ENCODE data around the gene MYBPC2.

The MYBPC2 gene

DNA sequence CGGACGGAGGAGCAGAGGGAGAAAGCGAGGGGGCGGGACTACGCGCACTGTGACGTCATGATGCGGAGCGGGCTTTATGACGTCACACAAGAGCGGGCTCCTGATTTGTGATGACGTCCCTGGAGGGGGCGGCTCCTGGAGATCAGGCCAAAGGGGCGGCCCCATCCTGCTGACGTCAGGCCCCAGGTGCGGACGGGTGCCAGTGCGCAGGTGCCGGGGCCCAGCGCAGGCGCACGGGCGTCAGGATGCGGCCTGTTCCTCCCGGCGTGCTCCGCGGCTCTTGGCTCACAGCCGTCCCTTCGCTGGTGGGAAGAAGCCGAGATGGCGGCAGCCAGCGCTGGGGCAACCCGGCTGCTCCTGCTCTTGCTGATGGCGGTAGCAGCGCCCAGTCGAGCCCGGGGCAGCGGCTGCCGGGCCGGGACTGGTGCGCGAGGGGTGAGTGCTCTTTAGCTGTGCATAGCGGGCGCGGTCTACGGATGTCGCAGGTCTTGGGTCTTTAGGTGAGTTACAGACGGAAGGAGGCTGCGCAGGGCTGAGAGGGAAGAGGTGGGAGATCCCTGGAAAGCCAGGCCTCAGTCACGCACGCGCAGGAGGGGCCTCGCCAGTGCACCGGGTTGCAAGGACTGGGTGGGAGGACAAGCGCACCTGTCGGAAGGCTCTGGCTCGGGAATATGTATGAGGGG, 43.7 kb downstream of the MYBPC2 start, which contains the start of the genes EMC10 and GARIN5A:
Gene EMC10 (plus strand): TSS at position 284 of the 683 bp plus-strand sequence. CDS start 38 bp downstream, at position 322.
Gene GARIN5A (minus strand): TSS at position 625 of the 683 bp plus-strand sequence. CDS start 460 bp downstream, at position 165.
- peaks cover 22% of the 10 kb centered on the region for H3K4me1 Mint-ChIP-seq
- H3K9me3 Mint-ChIP-seq, result no peaks in the 10 kb centered on the region
- H3K27ac Mint-ChIP-seq, result peak within 1 kb of the TSS; percentile 97
- peaks cover 7% of the 10 kb centered on the region for H3K36me3 Mint-ChIP-seq
- peak within 1 kb of the TSS; percentile 98 for H3K4me3 Mint-ChIP-seq
- H3K27me3 Mint-ChIP-seq, result no peaks in the 10 kb centered on the region

DNA sequence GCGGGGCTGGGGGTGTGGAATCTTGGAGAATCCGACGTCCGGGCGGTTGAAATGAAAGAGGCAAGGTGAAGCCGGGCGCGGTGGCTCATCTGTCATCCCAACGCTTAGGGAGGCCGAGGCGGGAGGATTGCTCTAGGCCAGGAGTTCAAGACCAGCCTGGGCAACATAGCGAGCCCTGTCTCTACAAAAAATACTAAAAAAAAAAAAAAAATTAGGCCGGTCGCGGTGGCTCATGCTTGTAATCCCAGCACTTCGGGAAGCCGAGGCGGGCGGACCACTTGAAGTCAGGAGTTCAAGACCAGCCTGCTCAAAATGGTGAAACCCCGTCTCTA, 44.2 kb downstream of the MYBPC2 start:
- peak overlapping the region; percentile 97 for H3K27ac Mint-ChIP-seq
- peak overlapping the region; percentile 98 for H3K4me3 Mint-ChIP-seq

DNA sequence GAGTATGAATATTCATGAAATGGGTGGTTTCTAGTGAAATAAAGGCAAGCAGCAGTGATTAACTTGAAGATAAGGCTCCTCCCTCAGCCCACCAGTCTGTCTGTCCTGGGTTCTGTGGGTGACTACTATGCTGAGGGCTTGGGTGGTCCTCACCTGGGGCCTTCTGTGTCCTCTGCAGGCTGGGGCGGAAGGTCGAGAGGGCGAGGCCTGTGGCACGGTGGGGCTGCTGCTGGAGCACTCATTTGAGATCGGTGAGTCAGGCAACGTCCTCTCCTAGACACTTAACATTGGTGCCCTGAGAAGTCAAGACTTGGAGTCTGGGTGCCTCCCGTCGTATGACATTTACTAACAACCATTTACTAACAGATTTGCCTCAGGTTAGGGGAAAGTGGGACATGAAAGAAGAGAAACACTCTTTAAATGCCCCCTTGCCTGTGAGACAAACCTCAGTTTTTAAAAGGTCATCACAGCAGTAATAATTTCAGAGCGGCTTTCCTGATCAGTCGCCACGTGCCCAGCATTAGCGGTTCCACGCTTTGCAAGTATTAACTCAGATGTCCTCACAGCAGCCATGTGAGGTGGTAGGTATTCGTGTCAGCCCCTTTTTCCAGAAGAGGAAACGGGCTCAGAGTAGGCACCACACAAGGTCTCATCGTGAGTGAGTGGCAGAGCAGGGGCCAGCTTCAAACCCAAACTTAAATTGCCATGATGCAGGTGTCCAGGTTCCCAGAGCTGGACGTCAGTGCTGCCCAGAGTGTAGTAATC, 45.2 kb downstream of the MYBPC2 start:
- Mint-ChIP-seq H3K36me3 (peaks cover 7% of the 10 kb centered on the region), H3K27me3 (no peaks in the 10 kb centered on the region), H3K4me3 (peak overlapping the region; percentile 98), H3K27ac (peak overlapping the region; percentile 63), H3K9me3 (no peaks in the 10 kb centered on the region), H3K4me1 (peaks cover 22% of the 10 kb centered on the region)

More for the DNA sequence above, 44.2 kb downstream of the MYBPC2 start:
- Mint-ChIP-seq H3K9me3 (no peaks in the 10 kb centered on the region), H3K4me1 (peaks cover 22% of the 10 kb centered on the region), H3K27me3 (no peaks in the 10 kb centered on the region), H3K36me3 (peaks cover 7% of the 10 kb centered on the region)

- H3K9me3 Mint-ChIP-seq, result no peaks in the 10 kb centered on the region
- H3K27me3 Mint-ChIP-seq, result no peaks in the 10 kb centered on the region
- peaks cover 22% of the 10 kb centered on the region for H3K4me1 Mint-ChIP-seq
- H3K36me3 Mint-ChIP-seq, result peaks cover 9% of the 10 kb centered on the region
- H3K4me3 Mint-ChIP-seq, result peak overlapping the region; percentile 38
- H3K27ac Mint-ChIP-seq, result no peak overlapping the region
These were observed 46.4 kb downstream of the MYBPC2 start for GRCh38 chr19:50478901-50479715.

GRCh38 chr19:50479761-50480251, 47.1 kb downstream of the MYBPC2 start:
- H3K4me1 Mint-ChIP-seq, result peaks cover 22% of the 10 kb centered on the region
- H3K27ac Mint-ChIP-seq, result no peak overlapping the region
- H3K36me3 Mint-ChIP-seq, result peaks cover 9% of the 10 kb centered on the region
- no peaks in the 10 kb centered on the region for H3K9me3 Mint-ChIP-seq
- no peaks in the 10 kb centered on the region for H3K27me3 Mint-ChIP-seq
- no peak overlapping the region for H3K4me3 Mint-ChIP-seq

DNA sequence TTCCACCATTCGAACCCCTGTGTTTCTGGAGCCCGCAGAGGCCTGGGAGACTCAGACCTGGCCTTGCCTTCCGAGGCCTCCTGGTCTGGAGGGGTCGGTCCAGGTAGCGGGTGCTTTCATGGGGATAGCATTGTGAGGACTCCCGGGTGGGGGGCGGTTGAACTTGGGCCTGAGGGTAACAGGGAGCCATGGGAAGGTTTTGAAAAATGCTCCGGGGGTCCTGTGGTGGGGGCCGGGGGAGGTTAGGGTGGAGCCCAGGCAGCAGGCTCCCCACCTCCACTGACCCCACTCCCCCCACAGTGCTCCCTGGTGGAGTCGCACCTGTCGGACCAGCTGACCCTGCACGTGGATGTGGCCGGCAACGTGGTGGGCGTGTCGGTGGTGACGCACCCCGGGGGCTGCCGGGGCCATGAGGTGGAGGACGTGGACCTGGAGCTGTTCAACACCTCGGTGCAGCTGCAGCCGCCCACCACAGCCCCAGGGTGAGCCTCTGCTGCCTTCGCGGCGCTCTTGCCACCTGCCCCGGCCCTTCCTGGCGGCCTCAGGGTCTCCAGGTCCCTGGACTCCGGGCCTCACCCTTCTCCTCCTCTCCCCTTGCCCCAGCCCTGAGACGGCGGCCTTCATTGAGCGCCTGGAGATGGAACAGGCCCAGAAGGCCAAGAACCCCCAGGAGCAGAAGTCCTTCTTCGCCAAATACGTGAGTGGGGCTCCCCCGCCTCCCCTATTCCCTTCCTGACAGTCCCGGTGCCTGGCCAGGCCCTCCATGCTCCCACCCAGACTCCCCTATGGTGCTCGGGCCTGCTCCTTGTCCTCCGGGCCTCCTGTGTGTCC, 47.8 kb downstream of the MYBPC2 start:
- Mint-ChIP-seq H3K4me3 (no peak overlapping the region), H3K9me3 (no peaks in the 10 kb centered on the region), H3K4me1 (peaks cover 22% of the 10 kb centered on the region), H3K27me3 (no peaks in the 10 kb centered on the region), H3K27ac (peak overlapping the region; percentile 52), H3K36me3 (peaks cover 9% of the 10 kb centered on the region)

DNA sequence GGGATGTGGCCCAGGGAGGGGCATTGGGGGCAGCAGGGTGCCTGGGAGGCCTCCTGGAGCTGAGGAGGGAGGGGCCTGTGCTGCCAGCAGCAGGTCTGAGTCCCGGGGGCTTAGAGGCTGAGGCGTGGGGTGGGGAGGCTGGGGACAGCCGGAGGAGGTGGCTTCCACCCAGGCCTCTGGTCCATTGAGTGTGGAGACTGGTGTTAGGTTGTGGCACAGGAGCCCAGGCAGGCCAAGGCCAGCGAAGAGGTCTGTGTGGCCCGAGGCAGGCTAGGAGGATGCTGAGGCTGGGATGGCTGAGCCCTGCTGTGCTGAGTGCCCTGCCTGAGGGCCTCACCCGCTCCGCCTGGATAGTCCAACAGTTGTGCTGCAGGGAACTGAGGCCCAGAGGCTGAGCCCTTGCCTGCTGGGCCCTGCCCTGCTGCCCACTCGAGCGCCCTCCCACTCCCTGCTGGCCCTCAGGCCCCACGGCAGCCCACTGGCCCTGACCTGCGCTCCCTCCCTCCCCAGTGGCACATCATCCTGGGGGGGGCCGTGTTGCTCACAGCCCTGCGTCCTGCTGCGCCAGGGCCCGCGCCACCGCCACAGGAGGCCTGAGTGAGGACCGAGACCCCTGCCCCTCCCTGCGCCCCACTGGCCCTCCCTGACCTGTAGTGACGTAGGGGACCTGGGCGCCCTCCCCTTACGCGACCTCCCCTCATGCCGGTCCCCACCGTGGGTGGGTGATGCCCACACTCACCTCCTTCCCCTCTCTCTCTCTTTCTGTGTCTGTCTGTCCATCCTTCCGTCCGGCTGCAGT, 48.9 kb downstream of the MYBPC2 start:
- H3K9me3 Mint-ChIP-seq, result no peaks in the 10 kb centered on the region
- peaks cover 9% of the 10 kb centered on the region for H3K36me3 Mint-ChIP-seq
- no peaks in the 10 kb centered on the region for H3K27me3 Mint-ChIP-seq
- no peak overlapping the region for H3K27ac Mint-ChIP-seq
- H3K4me3 Mint-ChIP-seq, result no peak overlapping the region
- H3K4me1 Mint-ChIP-seq, result peaks cover 20% of the 10 kb centered on the region

- Mint-ChIP-seq H3K36me3 (peaks cover 8% of the 10 kb centered on the region), H3K27ac (no peak overlapping the region)
These were observed 49.7 kb downstream of the MYBPC2 start for GRCh38 chr19:50482271-50482855.

DNA sequence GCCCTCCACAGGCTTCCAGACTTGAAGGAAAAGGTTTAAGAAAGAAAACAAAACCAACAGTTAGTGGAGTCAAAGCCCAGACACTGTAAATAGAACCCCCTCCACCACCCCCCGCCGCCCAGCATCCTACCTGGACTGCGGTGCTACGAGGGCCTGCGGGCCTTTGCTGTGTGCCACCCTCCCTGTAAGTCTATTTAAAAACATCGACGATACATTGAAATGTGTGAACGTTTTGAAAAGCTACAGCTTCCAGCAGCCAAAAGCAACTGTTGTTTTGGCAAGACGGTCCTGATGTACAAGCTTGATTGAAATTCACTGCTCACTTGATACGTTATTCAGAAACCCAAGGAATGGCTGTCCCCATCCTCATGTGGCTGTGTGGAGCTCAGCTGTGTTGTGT, 50.2 kb downstream of the MYBPC2 start:
- H3K4me3 Mint-ChIP-seq, result no peak overlapping the region
- peaks cover 6% of the 10 kb centered on the region for H3K36me3 Mint-ChIP-seq
- no peak overlapping the region for H3K27ac Mint-ChIP-seq
- H3K9me3 Mint-ChIP-seq, result no peaks in the 10 kb centered on the region
- H3K4me1 Mint-ChIP-seq, result peaks cover 17% of the 10 kb centered on the region
- no peaks in the 10 kb centered on the region for H3K27me3 Mint-ChIP-seq

More at GRCh38 chr19:50482271-50482855, 49.7 kb downstream of the MYBPC2 start:
- no peaks in the 10 kb centered on the region for H3K9me3 Mint-ChIP-seq
- no peak overlapping the region for H3K4me3 Mint-ChIP-seq
- H3K4me1 Mint-ChIP-seq, result peaks cover 18% of the 10 kb centered on the region
- H3K27me3 Mint-ChIP-seq, result no peaks in the 10 kb centered on the region

GRCh38 chr19:50485284-50485955, 52.7 kb downstream of the MYBPC2 start:
- peaks cover 18% of the 10 kb centered on the region for H3K4me1 Mint-ChIP-seq
- H3K4me3 Mint-ChIP-seq, result no peak overlapping the region
- H3K27ac Mint-ChIP-seq, result peak overlapping the region; percentile 14
- H3K9me3 Mint-ChIP-seq, result no peaks in the 10 kb centered on the region
- peaks cover 6% of the 10 kb centered on the region for H3K36me3 Mint-ChIP-seq
- H3K27me3 Mint-ChIP-seq, result no peaks in the 10 kb centered on the region

GRCh38 chr19:50486823-50487515, 54.3 kb downstream of the MYBPC2 start:
- no peak overlapping the region for H3K4me3 Mint-ChIP-seq
- no peaks in the 10 kb centered on the region for H3K27me3 Mint-ChIP-seq

GRCh38 chr19:50488389-50489194, 55.9 kb downstream of the MYBPC2 start:
- Mint-ChIP-seq H3K9me3 (no peaks in the 10 kb centered on the region), H3K27me3 (no peaks in the 10 kb centered on the region), H3K36me3 (peaks cover 4% of the 10 kb centered on the region), H3K4me3 (no peak overlapping the region), H3K4me1 (peaks cover 40% of the 10 kb centered on the region), H3K27ac (no peak overlapping the region)

More at GRCh38 chr19:50486823-50487515, 54.3 kb downstream of the MYBPC2 start:
- H3K27ac Mint-ChIP-seq, result no peak overlapping the region
- no peaks in the 10 kb centered on the region for H3K9me3 Mint-ChIP-seq
- H3K36me3 Mint-ChIP-seq, result peaks cover 6% of the 10 kb centered on the region
- H3K4me1 Mint-ChIP-seq, result peaks cover 34% of the 10 kb centered on the region
